Right lobe of liver (tissue), 4 donors: ENCODE measurements around the gene PPA1.

ENCODE experiments used
- CTCF ChIP-seq, 4 donors: fragments of 200-600 bp in 3 of 4; fragments of 450-650 bp in 1 of 4; IDR thresholded peaks; one replicate each; pipeline versions ENCODE4 v1.5.1 to v1.8.0; 2016 to 2022; ENCODE audit warnings: antibody characterized with exemption in 4 of 4, mild to moderate bottlenecking in 2 of 4
- POLR2A ChIP-seq: fragments of 450-650 bp; IDR thresholded peaks from one replicate; pipeline ENCODE4 v1.6.1; 2017; ENCODE audit warnings: antibody characterized with exemption, mild to moderate bottlenecking
- donor health status: DM: no; HTN: no; CAD: no.
- donor health status: DM: no; HTN: no; CAD: no.
- donor health status: DM: no; HTN: yes; CAD: no.

DNA sequence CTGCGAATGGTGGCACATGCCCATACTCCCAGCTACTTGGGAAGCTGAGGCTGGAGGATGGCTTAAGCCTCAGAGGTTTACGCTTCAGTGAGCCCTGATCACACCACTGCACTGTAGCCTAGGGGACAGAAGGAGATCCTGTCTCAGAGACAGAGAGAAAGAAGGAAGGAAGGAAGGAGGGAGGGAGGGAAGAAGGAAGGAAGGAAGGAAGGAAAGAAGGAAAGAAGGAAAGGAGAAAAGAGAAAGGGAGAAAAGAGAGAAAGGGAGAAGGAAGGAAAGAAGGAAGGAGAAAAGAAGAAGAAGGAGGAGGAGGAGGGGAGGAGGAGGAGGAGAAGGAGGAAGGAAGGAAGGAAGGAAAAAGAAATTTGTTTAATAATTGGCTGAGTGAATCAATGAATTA lies 49.9 kb downstream of the PPA1 start:
- TF ChIP-seq CTCF (IDR thresholded peaks at IDR 0.05) = no peak
- no peak for TF ChIP-seq POLR2A
